HCT116 (cell line): ENCODE measurements around the gene DBET. TPM values are rescaled to one million over a fixed set of nuclear protein-coding genes. Genes with fewer than 3 reads are reported as not detected.
"Not testable (repeated sequence)": the region's sequence is repeated elsewhere in the genome, so short reads cannot be mapped to it uniquely, and the experiment has no call there.

Source experiments
- ATAC-seq: fragments of 200-7000 bp; cut with Tn5 transposase; 2 replicates; pipeline ENCODE4 v1.9.1; 2020; ENCODE audit warnings: mild to moderate bottlenecking, moderate library complexity
- BruUV-seq: library from RNA; stranded (reverse); fragments of 400-500 nt; replicated peaks from 2 replicates; lab custom pipeline; 2021; lab: Mats Ljungman, UMichigan
- CTCF ChIA-PET: fragments of 300-600 bp; sonication (Branson Sonifier 250); formaldehyde crosslinking; loops from one replicate; lab custom pipeline; 2021; ENCODE audit warnings: antibody characterized with exemption; lab: Charles Lee
- POLR2A ChIA-PET: fragments of 300-600, 350-600 bp; sonication (Branson Sonifier 250); formaldehyde crosslinking; loops from one replicate; lab custom pipeline; 2021; ENCODE audit warnings: antibody characterized with exemption; lab: Charles Lee
- RAD21 ChIA-PET, 2 experiments: fragments of 300-600 bp; sonication (Branson Sonifier 250); formaldehyde crosslinking; loops; one replicate each; lab custom pipeline; 2023; ENCODE audit warnings: low total read pairs in 2 of 2; ENCODE audit not compliant: uncharacterized antibody in 2 of 2, unreplicated experiment in 2 of 2, low non-redundant PET in 1 of 2; lab: Charles Lee
- DNase-seq: peaks from one replicate; pipeline ENCODE4 v3.0.0-alpha.2; 2010; ENCODE audit warnings: low read depth, low spot score
- H2AFZ ChIP-seq: fragments of 200-600 bp; shearing (Covaris generic), sonication (generic); 2 replicates; pipeline ENCODE4 v1.6.1; 2017; ENCODE audit warnings: low read depth, mixed run types, mixed read lengths, antibody characterized with exemption, low read length; ENCODE audit not compliant: poor library complexity, severe bottlenecking
- H3K27ac ChIP-seq: 2 replicates; pipeline ENCODE4 v1.5.1; 2012; ENCODE audit warnings: low read depth, low read length
- H3K27me3 ChIP-seq: fragments of 200-600 bp; sonication (generic); 2 replicates; pipeline ENCODE4 v1.6.1; 2016; ENCODE audit warnings: mixed run types, low read length, mixed read lengths; ENCODE audit not compliant: insufficient read depth
- H3K36me3 ChIP-seq, 2 experiments: fragments of 200-500 bp in 1 of 2; fragments of 200-600 bp in 1 of 2; sonication (Bioruptor generic) in 1 of 2; sonication (generic) in 1 of 2; 2 replicates each; pipeline versions ENCODE4 v1.5.1 to v1.6.1; 2014 to 2016; ENCODE audit warnings: low read length in 2 of 2, inconsistent platforms in 1 of 2, mixed read lengths in 1 of 2, mixed run types in 1 of 2; ENCODE audit not compliant: insufficient read depth in 2 of 2, control insufficient read depth in 1 of 2
- H3K4me1 ChIP-seq, 2 experiments: fragments of 200-600 bp in 1 of 2; sonication (generic) in 1 of 2; 2 replicates each; pipeline versions ENCODE4 v1.5.1 to v1.6.1; 2012 to 2017; ENCODE audit warnings: low read length in 2 of 2, inconsistent platforms in 1 of 2, mild to moderate bottlenecking in 1 of 2, mixed read lengths in 1 of 2, mixed run types in 1 of 2, moderate library complexity in 1 of 2; ENCODE audit not compliant: insufficient read depth in 2 of 2, control insufficient read depth in 1 of 2
- H3K4me2 ChIP-seq: fragments of 200-600 bp; sonication (generic); 2 replicates; pipeline ENCODE4 v1.6.1; 2017; ENCODE audit warnings: mixed run types, low read length, mixed read lengths
- H3K4me3 ChIP-seq, 2 experiments: fragments of 200-600 bp in 1 of 2; sonication (generic) in 1 of 2; replicated peaks in 1 of 2; 2 replicates each; pipeline ENCODE4 v1.5.1; 2011 to 2016; ENCODE audit warnings: low read length in 2 of 2, control low read depth in 1 of 2, low read depth in 1 of 2, mild to moderate bottlenecking in 1 of 2, mixed read lengths in 1 of 2, mixed run types in 1 of 2
- H3K79me2 ChIP-seq: fragments of 200-600 bp; sonication (generic); 2 replicates; pipeline ENCODE4 v1.6.1; 2017; ENCODE audit warnings: mild to moderate bottlenecking, mixed run types, low read length, moderate library complexity, mixed read lengths; ENCODE audit not compliant: insufficient read depth
- H3K9ac ChIP-seq: fragments of 200-600 bp; sonication (generic); 2 replicates; pipeline ENCODE4 v1.6.1; 2016; ENCODE audit warnings: low read length, mixed read lengths
- H3K9me2 ChIP-seq: fragments of 200-600 bp; sonication (generic), shearing (Covaris generic); 2 replicates; pipeline ENCODE4 v1.6.1; 2017; ENCODE audit warnings: mixed run types, mild to moderate bottlenecking, moderate library complexity; ENCODE audit not compliant: insufficient read depth
- H3K9me3 ChIP-seq, 2 experiments: fragments of 200-500 bp in 1 of 2; fragments of 200-600 bp in 1 of 2; sonication (Bioruptor generic) in 1 of 2; sonication (generic) in 1 of 2; 2 replicates each; pipeline ENCODE4 v1.6.1; 2014 to 2017; ENCODE audit warnings: low read length in 2 of 2, mixed read lengths in 2 of 2, inconsistent platforms in 1 of 2, low read depth in 1 of 2, mild to moderate bottlenecking in 1 of 2, mixed run types in 1 of 2, moderate library complexity in 1 of 2; ENCODE audit not compliant: control insufficient read depth in 1 of 2, insufficient read depth in 1 of 2
- H4K20me1 ChIP-seq: fragments of 200-600 bp; sonication (generic), shearing (Covaris generic); 2 replicates; pipeline ENCODE4 v1.6.1; 2017; ENCODE audit warnings: mixed run types, mild to moderate bottlenecking, moderate library complexity; ENCODE audit not compliant: insufficient read depth
- ATF3 ChIP-seq: IDR thresholded peaks from 2 replicates; pipeline ENCODE4 v1.6.1; 2012
- FOSL1 ChIP-seq: IDR thresholded peaks from 2 replicates; pipeline ENCODE4 v1.6.1; 2012; ENCODE audit warnings: low read depth
- JUND ChIP-seq: IDR thresholded peaks from 2 replicates; pipeline ENCODE4 v1.6.1; 2012
- POLR2AphosphoS5 ChIP-seq: IDR thresholded peaks from 2 replicates; pipeline ENCODE4 v1.6.1; 2011; ENCODE audit warnings: mild to moderate bottlenecking, low read depth, low read length, moderate library complexity
- SP1 ChIP-seq: IDR thresholded peaks from 2 replicates; pipeline ENCODE4 v1.6.1; 2012; ENCODE audit warnings: low read depth
- intact Hi-C: fragments of 100-400 bp; cut with micrococcal nuclease; formaldehyde crosslinking; loops from 2 replicates; pipeline ENCODE4 v1.10.0; 2022
- total RNA-seq: library from RNA; stranded (reverse); gene quantifications from one replicate; pipeline ENCODE4 v1.2.1, GENCODE V29; 2021; ENCODE audit not compliant: unreplicated experiment

Gene DBET
- total RNA-seq, 1 experiment from 2014 or later: not detected

GRCh38 chr4:190019023-190019858 lies 45.1 kb upstream of the DBET start:
- intact Hi-C loops: no loop called here
- Histone ChIP-seq H3K4me3 (no peak overlapping the region), H3K4me2 (no peak overlapping the region), H2AFZ (no peak overlapping the region), H3K27ac (no peak overlapping the region), H3K9me2 (no peaks in the 10 kb centered on the region), H4K20me1 (no peaks in the 10 kb centered on the region), H3K27me3 (no peaks in the 10 kb centered on the region), H3K9ac (no peak overlapping the region), H3K36me3 (no peaks in the 10 kb centered on the region), H3K4me1 (no peaks in the 10 kb centered on the region), H3K79me2 (no peaks in the 10 kb centered on the region), H3K9me3 (no peaks in the 10 kb centered on the region)
- RAD21 ChIA-PET: no interaction called here
- no peak for TF ChIP-seq POLR2AphosphoS5
- TF ChIP-seq ATF3: no peak
- no peak for TF ChIP-seq JUND
- no peak for TF ChIP-seq SP1
- TF ChIP-seq FOSL1: no peak
- no TSS peak for BruUV-seq
- no peak for DNase-seq
- CTCF ChIA-PET: no interaction called here
- ATAC-seq: no peak
- POLR2A ChIA-PET: no interaction called here

GRCh38 chr4:190019859-190020463 lies 44.3 kb upstream of the DBET start:
- H4K20me1 ChIP-seq, H3K4me2 ChIP-seq, CTCF ChIA-PET, BruUV-seq, H3K4me3 ChIP-seq, H2AFZ ChIP-seq, H3K36me3 ChIP-seq, POLR2A ChIA-PET, H3K27ac ChIP-seq, H3K9ac ChIP-seq, H3K79me2 ChIP-seq, H3K9me3 ChIP-seq, ATAC-seq, DNase-seq, RAD21 ChIA-PET, intact Hi-C loops, H3K4me1 ChIP-seq, H3K9me2 ChIP-seq, H3K27me3 ChIP-seq: not testable (repeated sequence)
